ENCODE measurements around the gene SPATA13. TPM values are rescaled to one million over a fixed set of nuclear protein-coding genes. Genes with fewer than 3 reads are reported as not detected.

Gene SPATA13
- total RNA-seq, 1 experiment from 2014 or later: 14.1 TPM

DNA sequence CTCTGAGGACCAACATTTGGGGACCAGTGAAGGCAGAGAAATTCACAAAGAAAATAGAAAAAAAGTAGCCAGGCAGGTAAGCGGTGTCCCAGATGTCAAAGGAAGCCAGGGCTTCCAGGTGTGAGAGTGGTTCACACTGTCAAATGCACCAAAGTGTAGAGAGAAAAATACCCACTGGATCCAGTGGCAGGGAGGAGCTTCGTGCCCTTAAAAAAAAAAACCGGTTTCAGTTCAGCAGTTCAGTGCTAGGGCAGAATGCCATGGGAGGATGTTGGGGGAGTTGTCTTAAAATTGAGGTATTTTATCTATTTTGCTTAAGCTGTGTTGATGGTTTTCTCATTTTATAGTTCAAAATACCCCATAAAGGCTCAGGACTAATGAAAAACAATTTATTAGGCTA is 101.0 kb downstream of the SPATA13 start:
- WGBS (ENCODE audit: extremely low coverage, insufficient read length, low lambda C conversion rate): no CpG with 5 or more reads among the region's 3 CpGs
- H4K20me1 ChIP-seq (ENCODE audit: control insufficient read depth, insufficient read depth, insufficient read length): no peaks in the 10 kb centered on the region
- H3K27me3 Mint-ChIP-seq (ENCODE audit: low read depth): no peaks in the 10 kb centered on the region; the same call in 1 of the 2 replicates
- H2BK15ac ChIP-seq (ENCODE audit: low read depth, low read length): no peak overlapping the region
- H3K14ac ChIP-seq (ENCODE audit: insufficient read depth, low read length): no peak overlapping the region
- no peak overlapping the region for H3K27ac ChIP-seq (ENCODE audit: insufficient read length, low read depth, low read length)
- H3K4ac ChIP-seq (ENCODE audit: low read depth, low read length): no peak overlapping the region
- H2BK5ac ChIP-seq (ENCODE audit: insufficient read length, low read length): no peak overlapping the region
- H2BK12ac ChIP-seq (ENCODE audit: insufficient read length, low read depth, low read length): no peak overlapping the region
- H4K5ac ChIP-seq (ENCODE audit: insufficient read length, low read depth, low read length): no peak overlapping the region
- no peak overlapping the region for H2AK5ac ChIP-seq (ENCODE audit: insufficient read length, low read length)
- no peaks in the 10 kb centered on the region for H3K4me1 ChIP-seq (ENCODE audit: insufficient read depth, low read length)
- no peaks in the 10 kb centered on the region for H3K27me3 ChIP-seq (ENCODE audit: insufficient read depth, low read length)
- no peaks in the 10 kb centered on the region for H3K4me1 Mint-ChIP-seq
- no peak for DNase-seq
- no peaks in the 10 kb centered on the region for H3K79me2 ChIP-seq (ENCODE audit: insufficient read depth, low read length)
- no peak overlapping the region for H3K9ac ChIP-seq (ENCODE audit: extremely low read depth, insufficient read length, low read length)
- H4K91ac ChIP-seq (ENCODE audit: insufficient read length, low read depth, low read length): no peak overlapping the region
- H3K79me1 ChIP-seq (ENCODE audit: insufficient read depth, low read depth, low read length, poor library complexity, severe bottlenecking): no peaks in the 10 kb centered on the region
- no peak overlapping the region for H3K27ac Mint-ChIP-seq
- TF ChIP-seq, protein P1, sequence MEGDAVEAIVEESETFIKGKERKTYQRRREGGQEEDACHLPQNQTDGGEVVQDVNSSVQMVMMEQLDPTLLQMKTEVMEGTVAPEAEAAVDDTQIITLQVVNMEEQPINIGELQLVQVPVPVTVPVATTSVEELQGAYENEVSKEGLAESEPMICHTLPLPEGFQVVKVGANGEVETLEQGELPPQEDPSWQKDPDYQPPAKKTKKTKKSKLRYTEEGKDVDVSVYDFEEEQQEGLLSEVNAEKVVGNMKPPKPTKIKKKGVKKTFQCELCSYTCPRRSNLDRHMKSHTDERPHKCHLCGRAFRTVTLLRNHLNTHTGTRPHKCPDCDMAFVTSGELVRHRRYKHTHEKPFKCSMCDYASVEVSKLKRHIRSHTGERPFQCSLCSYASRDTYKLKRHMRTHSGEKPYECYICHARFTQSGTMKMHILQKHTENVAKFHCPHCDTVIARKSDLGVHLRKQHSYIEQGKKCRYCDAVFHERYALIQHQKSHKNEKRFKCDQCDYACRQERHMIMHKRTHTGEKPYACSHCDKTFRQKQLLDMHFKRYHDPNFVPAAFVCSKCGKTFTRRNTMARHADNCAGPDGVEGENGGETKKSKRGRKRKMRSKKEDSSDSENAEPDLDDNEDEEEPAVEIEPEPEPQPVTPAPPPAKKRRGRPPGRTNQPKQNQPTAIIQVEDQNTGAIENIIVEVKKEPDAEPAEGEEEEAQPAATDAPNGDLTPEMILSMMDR (conservative IDR thresholded peaks at IDR 0.05): no peak
- H3K36me3 Mint-ChIP-seq (ENCODE audit: insufficient read depth in 1 of 3, low read depth in 3 of 3): peaks cover 0 to 2% (median 0%) of the 10 kb centered on the region in 3 experiments; a peak in 3 of 7 replicates
- H3K9me3 Mint-ChIP-seq: no peaks in the 10 kb centered on the region
- no peak overlapping the region for H3T11ph ChIP-seq (ENCODE audit: low read length)
- H3K9me3 ChIP-seq (ENCODE audit: control insufficient read depth, low read depth, low read length): no peaks in the 10 kb centered on the region
- H4K8ac ChIP-seq (replicated peaks; ENCODE audit: insufficient read length, low read depth, low read length): no peak overlapping the region
- H3K18ac ChIP-seq (ENCODE audit: insufficient read length, low read depth, low read length): no peak overlapping the region
- no peak overlapping the region for H3K56ac ChIP-seq (ENCODE audit: insufficient read length, low read depth, low read length)
- no peak overlapping the region for H3K23ac ChIP-seq (ENCODE audit: insufficient read length, low read depth, low read length)
- no peak overlapping the region for H2BK120ac ChIP-seq (ENCODE audit: low read depth, low read length, poor library complexity, severe bottlenecking)
- H2AFZ ChIP-seq (ENCODE audit: low read length): no peak overlapping the region
- no peak overlapping the region for H3K4me2 ChIP-seq (ENCODE audit: insufficient read depth, insufficient read length, low read length)
- no peaks in the 10 kb centered on the region for H3K23me2 ChIP-seq (ENCODE audit: insufficient read length, low read depth, low read length, poor library complexity, severe bottlenecking)
- H2BK20ac ChIP-seq (ENCODE audit: low read depth, low read length, poor library complexity, severe bottlenecking): no peak overlapping the region
- H3K4me3 Mint-ChIP-seq: no peak overlapping the region

All from H9 (cell line).